ENCODE data around the gene TP73.

Gene TP73

GRCh38 chr1:3629561-3630160, 22.7 kb upstream of the TP73 start:
- peaks cover 58% of the 10 kb centered on the region for H3K36me3 ChIP-seq (ENCODE audit: control insufficient read depth, insufficient read depth, low read length)

DNA sequence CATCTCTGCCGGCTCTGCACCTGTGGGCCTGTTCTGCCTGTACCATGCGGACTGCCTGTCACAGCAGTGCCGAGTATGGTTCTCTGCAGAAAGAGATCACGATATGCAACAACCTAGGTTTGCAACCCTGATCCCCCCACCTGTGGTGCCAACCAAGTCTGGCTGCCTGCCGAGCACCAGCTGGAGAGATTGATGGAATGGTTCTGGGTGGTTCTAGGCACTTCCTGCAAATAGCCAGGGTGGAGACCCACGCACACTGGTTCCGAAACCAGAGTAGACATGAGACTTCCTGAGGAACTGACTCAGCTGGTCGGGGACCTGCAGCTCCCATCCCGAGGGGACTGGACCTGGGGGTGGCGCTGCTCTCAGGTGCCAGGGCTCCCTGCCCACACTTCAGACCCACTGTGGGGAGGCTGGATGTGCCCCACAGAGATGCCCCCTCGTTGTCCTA, 22.1 kb upstream of the TP73 start:
- no peaks in the 10 kb centered on the region for H3K9me3 ChIP-seq (ENCODE audit: control insufficient read depth, insufficient read depth, low read depth, low read length)
- H3K36me3 ChIP-seq (ENCODE audit: control insufficient read depth, insufficient read depth, low read length): peaks cover 63% of the 10 kb centered on the region
- H3K9ac ChIP-seq (ENCODE audit: low read length): no peak overlapping the region
- no peaks in the 10 kb centered on the region for H3K27me3 ChIP-seq (ENCODE audit: control insufficient read depth, insufficient read depth, low read length)
- H3K27ac ChIP-seq (ENCODE audit: low read depth, low read length): no peak overlapping the region
- no peak overlapping the region for H3K4me3 ChIP-seq (ENCODE audit: low read depth, low read length)
- H3K4me1 ChIP-seq (ENCODE audit: control insufficient read depth, insufficient read depth, low read length): peaks cover 3% of the 10 kb centered on the region; the same call in 1 of the 2 replicates

More at GRCh38 chr1:3629561-3630160, 22.7 kb upstream of the TP73 start:
- no peak overlapping the region for H3K4me3 ChIP-seq (ENCODE audit: low read depth, low read length)
- no peak overlapping the region for H3K9ac ChIP-seq (ENCODE audit: low read length)
- H3K4me1 ChIP-seq (ENCODE audit: control insufficient read depth, insufficient read depth, low read length): peaks cover 3% of the 10 kb centered on the region; the same call in 1 of the 2 replicates
- no peak overlapping the region for H3K27ac ChIP-seq (ENCODE audit: low read depth, low read length)
- H3K27me3 ChIP-seq (ENCODE audit: control insufficient read depth, insufficient read depth, low read length): no peaks in the 10 kb centered on the region
- H3K9me3 ChIP-seq (ENCODE audit: control insufficient read depth, insufficient read depth, low read depth, low read length): no peaks in the 10 kb centered on the region

GRCh38 chr1:3630914-3631313, 21.4 kb upstream of the TP73 start:
- Histone ChIP-seq H3K27me3 (ENCODE audit: control insufficient read depth, insufficient read depth, low read length) (no peaks in the 10 kb centered on the region), H3K36me3 (ENCODE audit: control insufficient read depth, insufficient read depth, low read length) (peaks cover 71% of the 10 kb centered on the region), H3K27ac (ENCODE audit: low read depth, low read length) (no peak overlapping the region), H3K4me1 (ENCODE audit: control insufficient read depth, insufficient read depth, low read length) (peaks cover under 1% of the 10 kb centered on the region; the same call in 1 of the 2 replicates), H3K9me3 (ENCODE audit: control insufficient read depth, insufficient read depth, low read depth, low read length) (no peaks in the 10 kb centered on the region), H3K4me3 (ENCODE audit: low read depth, low read length) (no peak overlapping the region), H3K9ac (ENCODE audit: low read length) (no peak overlapping the region)

DNA sequence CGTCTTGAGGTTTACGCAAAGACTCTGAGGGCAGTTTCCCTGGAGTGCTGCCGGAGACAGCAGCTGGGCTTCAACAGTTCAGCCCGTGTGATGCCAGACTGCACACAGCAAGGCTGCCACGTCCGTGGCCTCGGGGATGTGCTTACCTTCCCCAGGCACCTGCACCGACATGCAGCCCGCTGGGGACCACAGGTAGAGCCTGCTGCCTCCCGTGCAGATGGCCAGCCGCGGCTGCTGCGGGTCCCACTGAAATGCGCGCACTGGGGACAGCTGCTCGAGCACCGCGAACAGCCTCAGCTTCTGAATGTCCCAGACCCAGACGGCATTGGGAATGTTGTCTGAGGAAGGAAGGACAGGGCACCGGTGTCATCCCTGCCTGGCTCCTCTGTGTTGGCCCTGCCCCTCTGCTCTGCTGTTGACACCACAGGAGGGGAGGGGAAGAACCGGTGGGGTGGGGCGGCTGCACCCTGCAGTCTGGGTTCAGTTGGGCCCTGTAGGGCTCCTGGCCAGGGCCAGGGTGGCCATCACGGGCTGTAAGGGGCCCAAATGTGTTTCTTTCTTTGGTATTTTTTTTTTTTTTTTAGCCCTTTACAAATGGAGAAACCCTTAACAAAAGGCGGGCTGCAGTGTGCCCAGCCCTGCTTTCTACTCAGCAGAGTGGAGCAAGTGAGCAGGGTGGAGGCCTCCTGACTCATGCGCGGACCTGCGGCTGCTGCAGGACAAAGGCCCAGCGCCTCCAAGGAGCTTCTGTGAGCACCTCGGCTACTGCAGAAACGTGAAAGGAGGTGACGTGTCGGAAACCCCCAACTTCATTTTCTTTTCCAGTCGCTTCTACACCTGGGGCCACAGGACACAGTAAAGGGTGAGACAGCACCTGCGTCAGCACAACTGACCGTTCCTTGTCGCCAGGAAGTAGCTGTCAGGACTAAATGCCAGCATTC, 20.7 kb upstream of the TP73 start:
- Histone ChIP-seq H3K9me3 (ENCODE audit: control insufficient read depth, insufficient read depth, low read depth, low read length) (no peaks in the 10 kb centered on the region), H3K27ac (ENCODE audit: low read depth, low read length) (0 out of 2 replicates have a peak overlapping the region, but pooled peaks have one; percentile 8), H3K9ac (ENCODE audit: low read length) (no peak overlapping the region), H3K4me1 (ENCODE audit: control insufficient read depth, insufficient read depth, low read length) (no peaks in the 10 kb centered on the region), H3K27me3 (ENCODE audit: control insufficient read depth, insufficient read depth, low read length) (no peaks in the 10 kb centered on the region), H3K4me3 (ENCODE audit: low read depth, low read length) (no peak overlapping the region), H3K36me3 (ENCODE audit: control insufficient read depth, insufficient read depth, low read length) (peaks cover 77% of the 10 kb centered on the region)

- no peak overlapping the region for H3K4me3 ChIP-seq (ENCODE audit: low read depth, low read length)
- H3K4me1 ChIP-seq (ENCODE audit: control insufficient read depth, insufficient read depth, low read length): no peaks in the 10 kb centered on the region
- H3K27ac ChIP-seq (ENCODE audit: low read depth, low read length): no peak overlapping the region
- H3K9me3 ChIP-seq (ENCODE audit: control insufficient read depth, insufficient read depth, low read depth, low read length): no peaks in the 10 kb centered on the region
- peaks cover 82% of the 10 kb centered on the region for H3K36me3 ChIP-seq (ENCODE audit: control insufficient read depth, insufficient read depth, low read length)
- H3K9ac ChIP-seq (ENCODE audit: low read length): no peak overlapping the region
- H3K27me3 ChIP-seq (ENCODE audit: control insufficient read depth, insufficient read depth, low read length): no peaks in the 10 kb centered on the region
These were observed 20.0 kb upstream of the TP73 start for GRCh38 chr1:3632298-3632697.

GRCh38 chr1:3632716-3633343, 19.5 kb upstream of the TP73 start:
- peaks cover 82% of the 10 kb centered on the region for H3K36me3 ChIP-seq (ENCODE audit: control insufficient read depth, insufficient read depth, low read length)
- no peaks in the 10 kb centered on the region for H3K4me1 ChIP-seq (ENCODE audit: control insufficient read depth, insufficient read depth, low read length)
- H3K27me3 ChIP-seq (ENCODE audit: control insufficient read depth, insufficient read depth, low read length): no peaks in the 10 kb centered on the region
- H3K4me3 ChIP-seq (ENCODE audit: low read depth, low read length): no peak overlapping the region
- no peak overlapping the region for H3K9ac ChIP-seq (ENCODE audit: low read length)
- H3K27ac ChIP-seq (ENCODE audit: low read depth, low read length): no peak overlapping the region
- H3K9me3 ChIP-seq (ENCODE audit: control insufficient read depth, insufficient read depth, low read depth, low read length): no peaks in the 10 kb centered on the region

DNA sequence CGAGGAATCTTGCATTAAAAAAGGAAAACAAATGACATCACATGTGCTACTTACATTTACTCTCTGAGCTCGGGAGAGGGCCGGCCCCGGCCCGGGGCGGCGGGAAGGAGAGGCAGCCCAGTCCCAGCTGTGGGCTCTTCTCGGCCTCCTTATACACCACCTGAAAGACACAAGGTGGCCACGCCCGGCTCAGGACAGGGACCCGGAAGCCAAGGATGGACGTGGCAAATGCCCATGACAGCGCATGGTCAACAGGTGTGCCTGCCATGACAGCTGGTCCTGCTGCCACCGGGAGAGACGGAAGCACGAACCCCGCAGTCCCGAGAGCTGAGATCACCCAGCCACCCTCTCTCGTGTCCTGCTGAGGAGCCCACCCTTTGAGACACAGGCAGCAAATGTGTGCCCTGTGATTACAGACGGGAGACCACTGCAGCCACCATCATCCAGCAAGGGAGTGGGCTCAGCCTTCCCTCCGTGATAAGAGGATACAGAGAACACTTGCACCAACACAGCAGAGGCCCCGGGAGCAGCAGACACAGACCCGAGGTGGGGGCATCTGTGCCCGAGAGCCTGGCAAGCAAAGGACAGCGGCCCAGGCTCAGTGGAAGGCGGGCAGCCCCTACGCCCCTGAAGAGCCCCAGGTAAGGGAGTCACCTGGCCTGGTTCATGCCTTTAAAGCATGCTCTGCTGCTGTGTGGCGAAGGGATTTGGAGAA, 18.8 kb upstream of the TP73 start:
- no peak overlapping the region for H3K9ac ChIP-seq (ENCODE audit: low read length)
- H3K27ac ChIP-seq (ENCODE audit: low read depth, low read length): no peak overlapping the region
- H3K36me3 ChIP-seq (ENCODE audit: control insufficient read depth, insufficient read depth, low read length): peaks cover 82% of the 10 kb centered on the region
- no peaks in the 10 kb centered on the region for H3K27me3 ChIP-seq (ENCODE audit: control insufficient read depth, insufficient read depth, low read length)
- H3K4me3 ChIP-seq (ENCODE audit: low read depth, low read length): no peak overlapping the region
- no peaks in the 10 kb centered on the region for H3K4me1 ChIP-seq (ENCODE audit: control insufficient read depth, insufficient read depth, low read length)
- no peaks in the 10 kb centered on the region for H3K9me3 ChIP-seq (ENCODE audit: control insufficient read depth, insufficient read depth, low read depth, low read length)

GRCh38 chr1:3634059-3634800, 18.1 kb upstream of the TP73 start:
- H3K9me3 ChIP-seq (ENCODE audit: control insufficient read depth, insufficient read depth, low read depth, low read length): no peaks in the 10 kb centered on the region
- no peak overlapping the region for H3K9ac ChIP-seq (ENCODE audit: low read length)
- H3K27ac ChIP-seq (ENCODE audit: low read depth, low read length): no peak overlapping the region
- H3K27me3 ChIP-seq (ENCODE audit: control insufficient read depth, insufficient read depth, low read length): no peaks in the 10 kb centered on the region
- H3K4me3 ChIP-seq (ENCODE audit: low read depth, low read length): no peak overlapping the region
- H3K4me1 ChIP-seq (ENCODE audit: control insufficient read depth, insufficient read depth, low read length): no peaks in the 10 kb centered on the region
- H3K36me3 ChIP-seq (ENCODE audit: control insufficient read depth, insufficient read depth, low read length): peaks cover 75% of the 10 kb centered on the region

DNA sequence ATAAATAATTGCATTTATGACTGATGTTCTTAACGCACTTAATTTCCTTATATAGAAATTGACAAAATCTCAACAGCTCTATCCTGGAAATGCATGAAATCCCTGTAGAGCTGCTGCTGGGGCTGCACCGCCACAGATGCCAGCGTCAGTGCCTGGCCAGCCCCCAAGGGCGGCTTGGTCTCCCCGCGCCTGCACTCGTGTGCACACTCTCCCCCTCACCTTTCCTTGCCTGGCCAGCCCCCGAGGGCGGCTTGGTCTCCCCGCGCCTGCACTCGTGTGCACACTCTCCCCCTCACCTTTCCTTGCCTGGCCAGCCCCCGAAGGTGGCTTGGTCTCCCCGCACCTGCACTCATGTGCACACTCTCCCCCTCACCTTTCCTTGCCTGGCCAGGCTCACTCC, 16.2 kb upstream of the TP73 start:
- no peak overlapping the region for H3K4me3 ChIP-seq (ENCODE audit: low read depth, low read length)
- H3K36me3 ChIP-seq (ENCODE audit: control insufficient read depth, insufficient read depth, low read length): peaks cover 74% of the 10 kb centered on the region
- H3K9me3 ChIP-seq (ENCODE audit: control insufficient read depth, insufficient read depth, low read depth, low read length): no peaks in the 10 kb centered on the region
- no peaks in the 10 kb centered on the region for H3K4me1 ChIP-seq (ENCODE audit: control insufficient read depth, insufficient read depth, low read length)
- H3K27me3 ChIP-seq (ENCODE audit: control insufficient read depth, insufficient read depth, low read length): no peaks in the 10 kb centered on the region
- H3K9ac ChIP-seq (ENCODE audit: low read length): no peak overlapping the region
- no peak overlapping the region for H3K27ac ChIP-seq (ENCODE audit: low read depth, low read length)

- no peak overlapping the region for H3K9ac ChIP-seq (ENCODE audit: low read length)
- no peaks in the 10 kb centered on the region for H3K27me3 ChIP-seq (ENCODE audit: control insufficient read depth, insufficient read depth, low read length)
- no peak overlapping the region for H3K4me3 ChIP-seq (ENCODE audit: low read depth, low read length)
- H3K4me1 ChIP-seq (ENCODE audit: control insufficient read depth, insufficient read depth, low read length): no peaks in the 10 kb centered on the region
- H3K9me3 ChIP-seq (ENCODE audit: control insufficient read depth, insufficient read depth, low read depth, low read length): no peaks in the 10 kb centered on the region
- peaks cover 74% of the 10 kb centered on the region for H3K36me3 ChIP-seq (ENCODE audit: control insufficient read depth, insufficient read depth, low read length)
- H3K27ac ChIP-seq (ENCODE audit: low read depth, low read length): no peak overlapping the region
These were observed 15.8 kb upstream of the TP73 start for GRCh38 chr1:3636531-3636930.
